Upper lobe of left lung (tissue), 6 donors: ENCODE results near the gene NUDT6. TPM values are rescaled to one million over a fixed set of nuclear protein-coding genes. Genes with fewer than 3 reads are reported as not detected.
A peak's percentile ranks its signal among the peaks of the same experiment; 100 is the strongest.

Experiments used
- ATAC-seq, 2 donors: fragments of 200-7000 bp; cut with Tn5 transposase; one replicate each; pipeline ENCODE4 v1.9.1; 2022; ENCODE audit warnings: mild to moderate bottlenecking in 2 of 2, moderate library complexity in 2 of 2; ENCODE audit not compliant: low FRiP score in 2 of 2
- DNase-seq, 2 donors: peaks; one replicate each; pipeline ENCODE4 v3.0.0-alpha.2; 2019 to 2020
- H3K27ac ChIP-seq, 4 donors: fragments of 200-600 bp; sonication (generic); one replicate each; pipeline ENCODE4 v1.5.1; 2016 to 2019
- H3K27me3 ChIP-seq, 4 donors: fragments of 200-600 bp; sonication (generic); one replicate each; pipeline ENCODE4 v1.5.1; 2017 to 2019
- H3K36me3 ChIP-seq, 4 donors: fragments of 200-600 bp; sonication (generic); one replicate each; pipeline ENCODE4 v1.5.1; 2016 to 2019
- H3K4me1 ChIP-seq, 4 donors: fragments of 200-600 bp; sonication (generic); one replicate each; pipeline ENCODE4 v1.5.1; 2018 to 2019
- H3K4me3 ChIP-seq, 4 donors: fragments of 200-600 bp; sonication (generic); one replicate each; pipeline ENCODE4 v1.5.1; 2017 to 2019; ENCODE audit warnings: mild to moderate bottlenecking in 2 of 4, moderate library complexity in 1 of 4
- H3K9me3 ChIP-seq, 4 donors: fragments of 200-600 bp; sonication (generic); one replicate each; pipeline ENCODE4 v1.5.1; 2018 to 2019
- EP300 ChIP-seq, 4 donors: sonication (generic); formaldehyde crosslinking; IDR thresholded peaks; one replicate each; pipeline ENCODE4 v1.5.1; 2017; ENCODE audit warnings: antibody characterized with exemption in 4 of 4, control low read depth in 2 of 4
- POLR2A ChIP-seq, 4 donors: fragments of 450-650 bp; IDR thresholded peaks; one replicate each; pipeline ENCODE4 v1.5.1; 2016 to 2017; ENCODE audit warnings: antibody characterized with exemption in 4 of 4, mild to moderate bottlenecking in 2 of 4
- POLR2AphosphoS5 ChIP-seq, 2 donors: sonication (generic); formaldehyde crosslinking; IDR thresholded peaks; one replicate each; pipeline ENCODE4 v1.5.1; 2017; ENCODE audit warnings: antibody characterized with exemption in 2 of 2
- WGBS, 2 donors: methylation state at CpG; one replicate each; pipeline ENCODE4 v1.1.5; 2017 to 2018; 5-methylcytosine and 5-hydroxymethylcytosine counted together
- total RNA-seq, 6 donors: library from RNA; depleted of rRNA in 4 of 6; stranded (reverse); fragments of >200 nt in 4 of 6; gene quantifications; one replicate each; pipeline versions ENCODE4 v1.1.0 to v1.2.1, GENCODE V29; 2016 to 2021
- TF ChIP-seq, protein P1 (sequence below), 6 experiments: fragments of 450-650 bp in 4 of 6; fragments of 200-600 bp in 2 of 6; sonication (generic) in 2 of 6; IDR thresholded peaks; one replicate each; pipeline ENCODE4 v1.5.1; 2016 to 2019; ENCODE audit warnings: antibody characterized with exemption in 6 of 6
- donor health status: DM: no; HTN: no; CAD: no; lungs with moderate emphysema.
- donor health status: DM: no; HTN: yes; CAD: no; lungs with severe emphysema.

NUDT6 gene
- total RNA-seq, 6 donors from 2014 or later: 3.1 to 10.3 (median 6.3) TPM

GRCh38 chr4:122896270-122896669 is 26.1 kb downstream of the NUDT6 start:
- H3K4me3 ChIP-seq: no peak overlapping the region
- no peaks in the 10 kb centered on the region for H3K4me1 ChIP-seq
- 87 to 88% methylated on average over 1 of the region's 1 CpG for WGBS, 2 donors
- no peak for ATAC-seq
- TF ChIP-seq POLR2AphosphoS5 (IDR thresholded peaks at IDR 0.05) (no peak), POLR2A (IDR thresholded peaks at IDR 0.05) (no peak)
- H3K27ac ChIP-seq: no peak overlapping the region
- H3K36me3 ChIP-seq: peaks cover 0 to 9% (median 2%) of the 10 kb centered on the region in 4 donors
- no peaks in the 10 kb centered on the region for H3K9me3 ChIP-seq
- DNase-seq: no peak
- H3K27me3 ChIP-seq: no peaks in the 10 kb centered on the region

DNA sequence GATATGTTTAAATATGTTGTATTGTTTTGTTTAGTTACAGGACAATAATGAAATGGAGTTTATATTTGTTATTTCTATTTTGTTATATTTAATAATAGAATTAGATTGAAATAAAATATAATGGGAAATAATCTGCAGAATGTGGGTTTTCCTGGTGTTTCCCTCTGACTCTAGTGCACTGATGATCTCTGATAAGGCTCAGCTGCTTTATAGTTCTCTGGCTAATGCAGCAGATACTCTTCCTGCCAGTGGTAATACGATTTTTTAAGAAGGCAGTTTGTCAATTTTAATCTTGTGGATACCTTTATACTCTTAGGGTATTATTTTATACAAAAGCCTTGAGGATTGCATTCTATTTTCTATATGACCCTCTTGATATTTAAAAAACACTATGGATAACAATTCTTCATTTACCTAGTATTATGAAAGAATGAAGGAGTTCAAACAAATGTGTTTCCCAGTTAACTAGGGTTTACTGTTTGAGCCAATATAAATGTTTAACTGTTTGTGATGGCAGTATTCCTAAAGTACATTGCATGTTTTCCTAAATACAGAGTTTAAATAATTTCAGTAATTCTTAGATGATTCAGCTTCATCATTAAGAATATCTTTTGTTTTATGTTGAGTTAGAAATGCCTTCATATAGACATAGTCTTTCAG is 26.9 kb downstream of the NUDT6 start:
- ATAC-seq: no peak
- DNase-seq: no peak
- Histone ChIP-seq H3K4me3 (no peak overlapping the region), H3K9me3 (no peaks in the 10 kb centered on the region), H3K4me1 (no peaks in the 10 kb centered on the region), H3K27me3 (no peaks in the 10 kb centered on the region), H3K27ac (no peak overlapping the region), H3K36me3 (peaks cover 0 to 9% (median 2%) of the 10 kb centered on the region in 4 donors)
- no peak for TF ChIP-seq POLR2A (IDR thresholded peaks at IDR 0.05)
- TF ChIP-seq POLR2AphosphoS5 (IDR thresholded peaks at IDR 0.05): no peak
- no peak for TF ChIP-seq EP300 (IDR thresholded peaks at IDR 0.05)
- TF ChIP-seq, protein P1, sequence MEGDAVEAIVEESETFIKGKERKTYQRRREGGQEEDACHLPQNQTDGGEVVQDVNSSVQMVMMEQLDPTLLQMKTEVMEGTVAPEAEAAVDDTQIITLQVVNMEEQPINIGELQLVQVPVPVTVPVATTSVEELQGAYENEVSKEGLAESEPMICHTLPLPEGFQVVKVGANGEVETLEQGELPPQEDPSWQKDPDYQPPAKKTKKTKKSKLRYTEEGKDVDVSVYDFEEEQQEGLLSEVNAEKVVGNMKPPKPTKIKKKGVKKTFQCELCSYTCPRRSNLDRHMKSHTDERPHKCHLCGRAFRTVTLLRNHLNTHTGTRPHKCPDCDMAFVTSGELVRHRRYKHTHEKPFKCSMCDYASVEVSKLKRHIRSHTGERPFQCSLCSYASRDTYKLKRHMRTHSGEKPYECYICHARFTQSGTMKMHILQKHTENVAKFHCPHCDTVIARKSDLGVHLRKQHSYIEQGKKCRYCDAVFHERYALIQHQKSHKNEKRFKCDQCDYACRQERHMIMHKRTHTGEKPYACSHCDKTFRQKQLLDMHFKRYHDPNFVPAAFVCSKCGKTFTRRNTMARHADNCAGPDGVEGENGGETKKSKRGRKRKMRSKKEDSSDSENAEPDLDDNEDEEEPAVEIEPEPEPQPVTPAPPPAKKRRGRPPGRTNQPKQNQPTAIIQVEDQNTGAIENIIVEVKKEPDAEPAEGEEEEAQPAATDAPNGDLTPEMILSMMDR (IDR thresholded peaks at IDR 0.05): no peak
- WGBS, 2 donors: 55 to 56% methylated on average over 1 of the region's 1 CpG

DNA sequence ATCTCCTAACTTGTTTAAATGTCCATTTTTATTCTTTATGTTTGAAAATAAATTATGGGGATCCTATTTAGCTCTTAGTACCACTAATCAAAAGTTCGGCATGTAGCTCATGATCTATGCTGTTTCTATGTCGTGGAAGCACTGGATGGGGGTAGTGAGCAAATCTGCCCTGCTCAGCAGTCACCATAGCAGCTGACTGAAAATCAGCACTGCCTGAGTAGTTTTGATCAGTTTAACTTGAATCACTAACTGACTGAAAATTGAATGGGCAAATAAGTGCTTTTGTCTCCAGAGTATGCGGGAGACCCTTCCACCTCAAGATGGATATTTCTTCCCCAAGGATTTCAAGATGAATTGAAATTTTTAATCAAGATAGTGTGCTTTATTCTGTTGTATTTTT is 27.6 kb downstream of the NUDT6 start:
- no peaks in the 10 kb centered on the region for H3K27me3 ChIP-seq
- WGBS, 2 donors: 95 to 97% methylated on average over 3 of the region's 3 CpGs
- peaks cover 0 to 9% (median 2%) of the 10 kb centered on the region in 4 donors for H3K36me3 ChIP-seq
- no peak overlapping the region for H3K27ac ChIP-seq
- H3K4me3 ChIP-seq: no peak overlapping the region
- no peaks in the 10 kb centered on the region for H3K9me3 ChIP-seq
- no peak for DNase-seq
- peaks cover 0 to 5% (median 0%) of the 10 kb centered on the region in 4 donors for H3K4me1 ChIP-seq
- no peak for ATAC-seq
- no peak for TF ChIP-seq POLR2AphosphoS5 (IDR thresholded peaks at IDR 0.05)
- TF ChIP-seq EP300 (IDR thresholded peaks at IDR 0.05): no peak
- TF ChIP-seq, protein P1 (IDR thresholded peaks at IDR 0.05): no peak
- no peak for TF ChIP-seq POLR2A (IDR thresholded peaks at IDR 0.05)

GRCh38 chr4:122890147-122890795 is 32.1 kb downstream of the NUDT6 start:
- DNase-seq (no peak), ATAC-seq (no peak)
- 83 to 85% methylated on average over 2 of the region's 2 CpGs for WGBS, 2 donors
- TF ChIP-seq POLR2AphosphoS5 (IDR thresholded peaks at IDR 0.05) (no peak), EP300 (IDR thresholded peaks at IDR 0.05) (no peak), POLR2A (IDR thresholded peaks at IDR 0.05) (no peak)
- TF ChIP-seq, protein P1 (IDR thresholded peaks at IDR 0.05): no peak
- H3K27me3 ChIP-seq: no peaks in the 10 kb centered on the region
- H3K4me1 ChIP-seq: peaks cover 0 to 5% (median 0%) of the 10 kb centered on the region in 4 donors
- H3K27ac ChIP-seq: peak overlapping the region in 1 of 4 donors; percentile 45
- H3K4me3 ChIP-seq: no peak overlapping the region
- H3K36me3 ChIP-seq: peaks cover 0 to 9% (median 2%) of the 10 kb centered on the region in 4 donors
- H3K9me3 ChIP-seq: no peaks in the 10 kb centered on the region

GRCh38 chr4:122889726-122890125 is 32.7 kb downstream of the NUDT6 start:
- H3K36me3 ChIP-seq: peaks cover 0 to 9% (median 2%) of the 10 kb centered on the region in 4 donors
- H3K27ac ChIP-seq: peak overlapping the region in 1 of 4 donors; percentile 45
- no peaks in the 10 kb centered on the region for H3K9me3 ChIP-seq
- peaks cover 0 to 5% (median 0%) of the 10 kb centered on the region in 4 donors for H3K4me1 ChIP-seq
- ATAC-seq: no peak
- WGBS, 2 donors: 83 to 84% methylated on average over 1 of the region's 1 CpG
- TF ChIP-seq POLR2A (IDR thresholded peaks at IDR 0.05) (no peak), POLR2AphosphoS5 (IDR thresholded peaks at IDR 0.05) (no peak), EP300 (IDR thresholded peaks at IDR 0.05) (no peak)
- TF ChIP-seq, protein P1 (IDR thresholded peaks at IDR 0.05): no peak
- H3K27me3 ChIP-seq: no peaks in the 10 kb centered on the region
- H3K4me3 ChIP-seq: no peak overlapping the region
- DNase-seq: no peak
